NOMO-1 (cell line): ENCODE data around the gene FNBP1L.

Experiments used
- DNase-seq, 2 experiments: peaks; one replicate each; lab custom pipeline; 2025; ENCODE audit not compliant: unreplicated experiment in 2 of 2; lab: John Stamatoyannopoulos, UW

The FNBP1L gene

DNA sequence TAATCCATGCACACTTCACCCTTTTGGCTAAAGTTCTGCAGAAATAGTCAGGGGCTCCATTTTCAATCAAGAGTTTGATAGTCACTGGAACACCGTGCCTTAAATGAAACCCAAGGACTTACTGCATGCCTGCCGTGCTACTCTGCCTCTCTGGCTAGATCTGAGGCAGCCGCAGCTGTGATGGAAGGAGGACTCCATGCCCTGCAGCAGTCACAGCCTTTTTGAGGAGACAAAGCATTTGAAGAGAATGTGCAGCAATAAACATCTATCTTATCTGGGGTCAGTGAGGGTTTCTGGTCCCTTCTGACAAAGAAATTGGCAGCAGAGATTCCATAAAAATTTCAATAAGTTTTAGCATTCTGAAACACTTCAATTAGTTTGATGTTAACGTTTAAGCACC lies 155.7 kb downstream of the FNBP1L start:
- DNase-seq: no peak
